ENCODE measurements around the gene KRTAP1-1.
"Not testable (repeated sequence)": the region's sequence is repeated elsewhere in the genome, so short reads cannot be mapped to it uniquely, and the experiment has no call there.

Gene KRTAP1-1, protein sequence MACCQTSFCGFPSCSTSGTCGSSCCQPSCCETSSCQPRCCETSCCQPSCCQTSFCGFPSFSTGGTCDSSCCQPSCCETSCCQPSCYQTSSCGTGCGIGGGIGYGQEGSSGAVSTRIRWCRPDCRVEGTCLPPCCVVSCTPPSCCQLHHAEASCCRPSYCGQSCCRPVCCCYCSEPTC

DNA sequence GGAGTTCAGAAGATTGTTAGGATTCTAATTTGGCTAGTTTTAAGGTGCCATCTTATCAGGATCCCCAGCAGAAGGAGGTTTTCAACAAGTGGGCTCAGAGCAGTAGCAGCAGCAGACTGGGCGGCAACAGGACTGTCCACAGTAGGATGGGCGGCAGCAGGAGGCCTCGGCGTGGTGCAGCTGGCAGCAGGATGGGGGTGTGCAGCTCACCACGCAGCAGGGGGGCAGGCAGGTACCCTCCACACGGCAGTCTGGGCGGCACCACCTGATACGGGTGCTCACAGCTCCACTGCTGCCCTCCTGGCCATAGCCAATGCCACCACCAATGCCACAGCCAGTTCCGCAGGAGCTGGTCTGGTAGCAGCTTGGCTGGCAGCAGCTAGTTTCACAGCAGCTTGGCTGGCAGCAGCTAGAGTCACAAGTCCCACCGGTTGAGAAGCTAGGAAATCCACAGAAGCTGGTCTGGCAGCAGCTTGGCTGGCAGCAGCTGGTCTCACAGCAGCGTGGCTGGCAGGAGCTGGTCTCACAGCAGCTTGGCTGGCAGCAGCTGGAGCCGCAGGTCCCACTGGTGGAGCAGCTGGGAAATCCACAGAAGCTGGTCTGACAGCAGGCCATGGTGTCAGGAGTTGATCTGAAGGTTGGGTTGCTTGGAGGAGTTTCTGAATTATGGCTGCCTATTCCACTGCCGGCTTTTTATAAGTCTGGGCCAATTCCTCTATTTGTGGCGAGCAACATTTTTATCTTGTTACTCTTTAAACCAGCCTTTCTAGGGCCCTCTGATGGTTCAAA is at the start of gene KRTAP1-1:
Gene KRTAP1-1 (minus strand): TSS at position 668 of the 789 bp plus-strand sequence. CDS start 53 bp downstream, at position 615.
- DNase-seq (ENCODE audit: low spot score); H3K27ac ChIP-seq; H3K4me3 ChIP-seq: not testable (repeated sequence)

DNA sequence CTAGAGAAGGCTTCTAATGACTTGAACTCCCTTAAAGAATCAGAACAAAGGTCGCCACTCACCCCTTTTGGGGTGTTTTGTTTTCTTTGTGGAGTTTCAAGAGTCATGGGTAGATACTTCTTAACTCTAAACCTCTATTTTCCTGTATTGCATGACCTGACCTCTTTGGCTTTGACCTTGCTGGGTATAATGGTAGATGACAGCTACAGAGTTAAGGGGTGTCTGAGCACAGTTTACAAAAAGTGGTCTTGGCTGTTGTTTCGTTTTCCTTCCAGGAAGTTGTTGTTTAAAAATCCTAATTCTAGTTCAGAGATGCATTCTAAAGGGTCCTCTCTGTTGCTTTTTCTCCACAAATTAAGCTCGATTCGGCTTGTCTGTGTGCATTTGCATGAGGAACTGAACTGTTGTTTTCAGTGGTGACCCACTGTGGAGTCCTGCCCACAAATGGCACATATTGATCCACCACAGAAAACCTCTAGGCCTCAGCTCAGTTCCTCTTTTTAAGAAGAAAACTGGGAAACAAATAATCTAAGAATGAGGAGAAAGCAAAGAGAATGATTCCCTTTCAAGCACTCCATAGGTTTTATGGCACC is 47.6 kb upstream of the KRTAP1-1 start:
- H3K4me3 ChIP-seq; H3K27ac ChIP-seq; DNase-seq (ENCODE audit: low spot score): not testable (repeated sequence)

DNA sequence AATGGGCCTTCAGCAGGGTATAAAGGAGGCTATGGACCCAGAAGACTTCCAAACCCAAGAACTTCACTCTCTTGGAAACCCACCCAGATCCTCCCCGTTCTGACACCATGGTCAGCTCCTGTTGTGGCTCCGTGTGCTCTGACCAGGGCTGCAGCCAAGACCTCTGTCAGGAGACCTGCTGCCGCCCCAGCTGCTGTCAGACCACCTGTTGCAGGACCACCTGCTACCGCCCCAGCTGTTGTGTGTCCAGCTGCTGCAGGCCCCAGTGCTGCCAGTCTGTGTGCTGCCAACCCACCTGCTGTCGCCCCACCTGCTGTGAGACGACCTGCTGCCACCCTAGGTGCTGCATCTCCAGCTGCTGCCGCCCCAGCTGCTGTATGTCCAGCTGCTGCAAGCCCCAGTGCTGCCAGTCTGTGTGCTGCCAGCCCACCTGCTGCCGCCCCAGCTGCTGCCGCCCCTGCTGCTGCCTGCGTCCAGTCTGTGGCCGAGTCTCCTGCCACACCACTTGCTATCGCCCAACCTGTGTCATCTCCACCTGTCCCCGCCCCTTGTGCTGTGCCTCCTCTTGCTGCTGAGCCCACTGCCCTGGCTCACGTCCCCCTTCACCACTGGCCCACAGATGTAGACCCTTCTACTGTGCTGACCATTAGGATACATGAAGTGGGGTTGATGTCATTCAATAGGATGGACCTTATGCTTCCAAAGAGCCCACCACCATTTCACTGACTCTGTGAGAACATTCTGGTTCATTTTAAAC is 43.0 kb upstream of the KRTAP1-1 start, which contains the start of gene KRTAP4-7:
Gene KRTAP4-7 (plus strand): TSS at position 51 of the 757 bp plus-strand sequence. CDS start 57 bp downstream, at position 108.
- H3K27ac ChIP-seq; H3K4me3 ChIP-seq; DNase-seq (ENCODE audit: low spot score): not testable (repeated sequence)

DNA sequence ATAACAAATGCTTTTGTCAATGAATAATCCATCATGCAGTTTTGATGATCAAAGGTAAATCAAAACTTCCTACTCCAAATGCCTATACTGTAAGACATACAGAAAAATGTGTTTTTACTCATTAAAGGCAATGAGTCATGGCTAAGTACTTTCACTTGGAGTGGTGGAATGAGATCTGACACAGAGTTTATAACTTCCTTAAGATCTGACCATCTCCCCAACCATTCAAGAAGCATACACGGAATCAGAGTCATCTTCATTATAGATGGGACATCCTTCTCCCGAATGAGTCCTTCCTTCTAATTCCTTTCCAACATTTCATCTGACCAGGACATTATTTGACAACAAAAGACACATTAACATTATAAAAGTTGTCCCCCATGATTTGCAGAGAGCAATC is 42.2 kb upstream of the KRTAP1-1 start:
- H3K27ac ChIP-seq; DNase-seq (ENCODE audit: low spot score); H3K4me3 ChIP-seq: not testable (repeated sequence)

DNA sequence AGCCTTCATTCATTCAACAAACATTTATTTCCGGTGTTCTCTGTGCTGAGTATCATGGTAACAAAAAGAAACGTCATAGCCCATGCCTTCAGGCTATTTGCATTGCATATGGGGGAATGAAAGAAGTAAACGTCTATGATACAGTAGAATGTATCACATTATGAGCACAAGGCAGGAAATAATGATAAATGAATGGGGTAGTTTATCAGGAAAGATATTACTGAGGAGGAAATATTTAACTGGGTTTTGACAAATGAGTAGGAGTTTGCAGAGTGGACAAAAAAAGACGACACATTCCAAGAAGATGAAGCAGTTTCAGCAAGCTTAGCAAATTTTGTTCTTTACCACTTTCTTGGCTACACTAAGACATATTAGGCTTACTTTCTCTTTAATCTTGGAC is 41.4 kb upstream of the KRTAP1-1 start:
- H3K4me3 ChIP-seq = no peak overlapping the region
- TF ChIP-seq, protein P1, sequence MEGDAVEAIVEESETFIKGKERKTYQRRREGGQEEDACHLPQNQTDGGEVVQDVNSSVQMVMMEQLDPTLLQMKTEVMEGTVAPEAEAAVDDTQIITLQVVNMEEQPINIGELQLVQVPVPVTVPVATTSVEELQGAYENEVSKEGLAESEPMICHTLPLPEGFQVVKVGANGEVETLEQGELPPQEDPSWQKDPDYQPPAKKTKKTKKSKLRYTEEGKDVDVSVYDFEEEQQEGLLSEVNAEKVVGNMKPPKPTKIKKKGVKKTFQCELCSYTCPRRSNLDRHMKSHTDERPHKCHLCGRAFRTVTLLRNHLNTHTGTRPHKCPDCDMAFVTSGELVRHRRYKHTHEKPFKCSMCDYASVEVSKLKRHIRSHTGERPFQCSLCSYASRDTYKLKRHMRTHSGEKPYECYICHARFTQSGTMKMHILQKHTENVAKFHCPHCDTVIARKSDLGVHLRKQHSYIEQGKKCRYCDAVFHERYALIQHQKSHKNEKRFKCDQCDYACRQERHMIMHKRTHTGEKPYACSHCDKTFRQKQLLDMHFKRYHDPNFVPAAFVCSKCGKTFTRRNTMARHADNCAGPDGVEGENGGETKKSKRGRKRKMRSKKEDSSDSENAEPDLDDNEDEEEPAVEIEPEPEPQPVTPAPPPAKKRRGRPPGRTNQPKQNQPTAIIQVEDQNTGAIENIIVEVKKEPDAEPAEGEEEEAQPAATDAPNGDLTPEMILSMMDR (IDR thresholded peaks at IDR 0.05) = no peak
- no peak overlapping the region for H3K27ac ChIP-seq
- DNase-seq (ENCODE audit: low spot score) = no peak

DNA sequence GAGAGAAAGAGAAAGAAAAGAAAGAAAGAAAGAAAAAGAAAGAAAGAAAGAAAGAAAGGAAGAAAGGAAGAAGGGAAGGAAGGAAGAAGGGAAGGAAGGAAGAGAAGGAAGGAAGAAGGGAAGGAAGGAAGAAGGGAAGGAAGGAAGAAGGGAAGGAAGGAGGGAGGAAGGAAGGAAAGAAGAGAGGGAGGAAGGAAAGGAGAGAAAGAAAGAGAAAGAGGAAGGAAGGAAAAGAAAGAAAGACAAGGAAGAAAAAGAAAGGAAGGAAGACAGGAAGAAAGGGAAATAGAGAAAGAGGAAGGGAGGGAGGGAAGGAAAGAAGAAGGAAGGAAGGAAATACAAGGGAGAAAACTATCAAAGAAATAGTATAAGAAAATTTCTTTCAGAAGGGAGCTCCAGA is 35.5 kb upstream of the KRTAP1-1 start:
- no peak for DNase-seq (ENCODE audit: low spot score)
- TF ChIP-seq, protein P1 (IDR thresholded peaks at IDR 0.05) = no peak
- Histone ChIP-seq H3K27ac (no peak overlapping the region), H3K4me3 (no peak overlapping the region)

DNA sequence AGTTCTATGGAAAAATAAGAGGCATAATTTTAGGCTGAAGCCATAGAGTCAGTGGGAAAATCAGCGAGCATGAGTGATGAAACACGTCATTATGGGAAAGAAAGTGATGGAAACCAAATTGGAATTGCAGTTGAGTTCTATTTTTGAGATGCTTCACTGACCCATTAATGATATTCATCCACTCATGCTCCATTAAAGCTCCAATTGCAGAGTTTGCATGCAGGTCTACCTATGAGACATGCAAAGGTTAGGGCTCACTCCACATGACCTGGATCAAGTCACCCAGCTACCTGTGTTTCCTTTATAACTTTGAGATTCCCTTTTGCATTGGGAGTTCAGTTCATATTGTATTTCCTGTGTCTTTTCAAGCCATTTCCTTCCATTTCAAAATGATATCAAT is 32.4 kb upstream of the KRTAP1-1 start:
- H3K4me3 ChIP-seq = no peak overlapping the region
- DNase-seq (ENCODE audit: low spot score) = no peak
- TF ChIP-seq, protein P1 (IDR thresholded peaks at IDR 0.05) = no peak

DNA sequence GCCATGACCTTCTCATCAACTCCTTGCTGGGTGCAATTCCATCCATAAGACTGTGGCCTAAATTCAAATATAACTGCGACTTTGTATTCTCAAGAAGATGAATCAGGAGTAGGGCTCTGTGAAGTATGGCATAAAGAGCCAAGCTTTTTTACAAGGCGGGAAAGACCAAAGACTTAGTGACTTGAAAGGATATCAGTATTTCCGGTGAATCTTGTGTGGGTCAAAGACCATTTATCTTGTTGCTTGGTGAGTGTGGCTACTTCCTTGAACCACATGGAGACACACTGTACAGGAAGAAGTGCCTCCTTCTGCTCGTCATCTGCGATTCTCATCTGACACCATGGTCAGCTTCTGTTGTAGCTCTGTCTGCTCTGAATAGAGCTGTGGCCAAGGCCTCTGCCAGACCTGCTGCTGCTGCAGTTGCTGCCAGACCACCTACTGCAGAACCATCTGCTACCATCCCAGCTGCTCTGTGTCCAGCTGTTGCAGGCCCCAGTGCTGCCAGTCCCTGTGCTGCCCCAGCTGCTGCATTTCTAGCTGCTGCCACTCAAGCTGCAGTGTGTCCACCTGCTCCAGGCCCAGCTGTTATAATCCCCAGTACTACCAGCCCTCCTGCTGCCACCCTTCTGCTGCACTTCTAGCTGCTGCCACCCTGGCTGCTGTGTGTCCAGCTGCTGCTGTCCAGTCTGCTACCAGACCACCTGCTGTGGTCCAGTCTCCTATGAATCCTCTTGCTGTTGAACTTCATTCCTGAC is 30.5 kb upstream of the KRTAP1-1 start:
- Histone ChIP-seq H3K4me3 (no peak overlapping the region), H3K27ac (no peak overlapping the region)
- no peak for DNase-seq (ENCODE audit: low spot score)
- TF ChIP-seq, protein P1 (IDR thresholded peaks at IDR 0.05) = no peak

More for the DNA sequence above, 32.4 kb upstream of the KRTAP1-1 start:
- no peak overlapping the region for H3K27ac ChIP-seq
